Kidney glomerular epithelial cell (primary cell): Measurements from ENCODE around the gene PMPCA.
A peak's percentile ranks its signal among the peaks of the same experiment; 100 is the strongest.
"Not testable (repeated sequence)": the region's sequence is repeated elsewhere in the genome, so short reads cannot be mapped to it uniquely, and the experiment has no call there.

Source experiments
- DNase-seq: peaks from one replicate; lab custom pipeline; 2025; lab: John Stamatoyannopoulos, UW

Gene PMPCA

GRCh38 chr9:136394312-136395019 lies 16.0 kb upstream of the PMPCA start:
- DNase-seq: no peak

- no peak for DNase-seq
Observed at GRCh38 chr9:136395020-136395340, 15.5 kb upstream of the PMPCA start.

GRCh38 chr9:136395345-136396218 lies 14.9 kb upstream of the PMPCA start:
- DNase-seq: no peak

- no peak for DNase-seq
Observed at GRCh38 chr9:136396219-136396515, 14.3 kb upstream of the PMPCA start.

- no peak for DNase-seq
Observed at GRCh38 chr9:136397643-136398042, 12.8 kb upstream of the PMPCA start.

GRCh38 chr9:136398286-136398685 lies 12.2 kb upstream of the PMPCA start:
- no peak for DNase-seq

- DNase-seq: no peak
Observed at GRCh38 chr9:136399176-136400037, 11.1 kb upstream of the PMPCA start.

- peak; percentile 84 for DNase-seq
Observed at GRCh38 chr9:136400038-136400834, 10.2 kb upstream of the PMPCA start, which contains the start of gene SNAPC4. SNAPC4 (minus strand) TSS chr9:136400170; CDS start chr9:136398428, 1,742 bp downstream.

- DNase-seq: no peak
Observed at GRCh38 chr9:136401173-136401922, 9.1 kb upstream of the PMPCA start.

- no peak for DNase-seq
Observed at GRCh38 chr9:136402067-136402466, 8.4 kb upstream of the PMPCA start.

GRCh38 chr9:136403538-136403914 lies 6.9 kb upstream of the PMPCA start:
- DNase-seq: no peak

- DNase-seq: no peak
Observed at GRCh38 chr9:136403915-136404800, 6.3 kb upstream of the PMPCA start.

GRCh38 chr9:136404801-136405136 lies 5.7 kb upstream of the PMPCA start:
- DNase-seq: no peak

- DNase-seq: no peak
Observed at GRCh38 chr9:136405481-136405880, 5.0 kb upstream of the PMPCA start.

- not testable (repeated sequence) for DNase-seq
Observed at GRCh38 chr9:136405904-136406303, 4.6 kb upstream of the PMPCA start.

- DNase-seq: not testable (repeated sequence)
Observed at GRCh38 chr9:136407061-136407460, 3.4 kb upstream of the PMPCA start.

- no peak for DNase-seq
Observed at GRCh38 chr9:136407911-136408310, 2.5 kb upstream of the PMPCA start.

GRCh38 chr9:136409557-136410455 lies 652 bp upstream of the PMPCA start:
- peak; percentile 5 for DNase-seq

- no peak for DNase-seq
Observed at GRCh38 chr9:136411378-136411777, 920 bp downstream of the PMPCA start.
